H1 (cell line): ENCODE data around the gene SLC2A1. TPM values are rescaled to one million over a fixed set of nuclear protein-coding genes. Genes with fewer than 3 reads are reported as not detected.

Source experiments
- CTCF ChIA-PET: fragments of 300-600 bp; sonication (Branson Sonifier 250); formaldehyde crosslinking; loops from one replicate; lab custom pipeline; 2021; ENCODE audit not compliant: partially characterized antibody; lab: Charles Lee
- POLR2A ChIA-PET: fragments of 300-600 bp; sonication (Branson Sonifier 250); formaldehyde crosslinking; loops from one replicate; lab custom pipeline; 2021; ENCODE audit warnings: inconsistent platforms; ENCODE audit not compliant: partially characterized antibody; lab: Charles Lee
- DNase-seq, 2 experiments: peaks; one replicate each; pipeline versions ENCODE4 v3.0.0 to v3.0.0-alpha.2; 2010 to 2022; ENCODE audit warnings: low spot score in 2 of 2, low read depth in 1 of 2, mixed read lengths in 1 of 2
- FAIRE-seq: peaks from 2 replicates; lab custom pipeline; 2011; peaks lifted over from hg19 to GRCh38; lab: Jason Lieb, UNC
- H2AFZ ChIP-seq: 2 replicates; pipeline ENCODE4 v1.8.1; 2012; ENCODE audit warnings: low read length, inconsistent platforms
- H2AK5ac ChIP-seq: 2 replicates; pipeline ENCODE4 v1.6.1; 2013; ENCODE audit warnings: low read depth, low read length
- H2BK120ac ChIP-seq: replicated peaks from 2 replicates; pipeline ENCODE3; 2013; ENCODE audit warnings: low read depth, low read length, inconsistent platforms
- H2BK12ac ChIP-seq: 2 replicates; pipeline ENCODE4 v1.6.1; 2013; ENCODE audit warnings: low read depth, low read length
- H2BK15ac ChIP-seq: 2 replicates; pipeline ENCODE4 v1.6.1; 2013; ENCODE audit warnings: low read length
- H2BK20ac ChIP-seq: 2 replicates; pipeline ENCODE4 v1.6.1; 2013; ENCODE audit warnings: low read length
- H2BK5ac ChIP-seq: 2 replicates; pipeline ENCODE4 v1.6.1; 2013; ENCODE audit warnings: low read depth, low read length
- H3K14ac ChIP-seq: 2 replicates; pipeline ENCODE4 v1.6.1; 2013; ENCODE audit warnings: inconsistent platforms; ENCODE audit not compliant: insufficient read length
- H3K18ac ChIP-seq: 2 replicates; pipeline ENCODE4 v1.6.1; 2013; ENCODE audit warnings: low read length; ENCODE audit errors: extremely low read depth
- H3K23ac ChIP-seq: 2 replicates; pipeline ENCODE4 v1.6.1; 2013; ENCODE audit warnings: inconsistent platforms; ENCODE audit not compliant: insufficient read length
- H3K23me2 ChIP-seq: 2 replicates; pipeline ENCODE4 v1.6.1; 2013; ENCODE audit warnings: low read depth, low read length
- H3K27ac ChIP-seq: 2 replicates; pipeline ENCODE4 v1.6.1; 2011; ENCODE audit warnings: low read depth, low read length, inconsistent platforms
- H3K27me3 ChIP-seq, 4 experiments: replicated peaks in 1 of 4; 1 replicate in 1 of 4; 2 replicates in 3 of 4; pipeline versions ENCODE4 v1.6.1 to v1.8.1; 2011 to 2013; ENCODE audit warnings: low read length in 3 of 4, mild to moderate bottlenecking in 3 of 4, inconsistent platforms in 2 of 4, mixed read lengths in 2 of 4, moderate library complexity in 1 of 4; ENCODE audit not compliant: control insufficient read depth in 3 of 4, insufficient read depth in 3 of 4; ENCODE audit errors: extremely low read depth in 1 of 4
- H3K36me3 ChIP-seq, 4 experiments: 2 replicates each; pipeline versions ENCODE4 v1.6.1 to v1.8.1; 2011 to 2013; ENCODE audit warnings: mild to moderate bottlenecking in 4 of 4, low read length in 3 of 4, moderate library complexity in 2 of 4, control low read depth in 1 of 4, inconsistent platforms in 1 of 4; ENCODE audit not compliant: insufficient read depth in 4 of 4, control insufficient read depth in 2 of 4
- H3K4ac ChIP-seq: replicated peaks from 2 replicates; pipeline ENCODE3; 2013; ENCODE audit warnings: low read length, low read depth, mixed read lengths, inconsistent platforms; ENCODE audit not compliant: insufficient read length
- H3K4me1 ChIP-seq, 4 experiments: replicated peaks in 1 of 4; 1 replicate in 1 of 4; 2 replicates in 3 of 4; pipeline versions ENCODE4 v1.6.1 to v1.8.1; 2011 to 2013; ENCODE audit warnings: low read length in 3 of 4, inconsistent platforms in 2 of 4, mixed read lengths in 1 of 4; ENCODE audit not compliant: insufficient read depth in 4 of 4, control insufficient read depth in 3 of 4
- H3K4me2 ChIP-seq, 2 experiments: 2 replicates each; pipeline versions ENCODE4 v1.6.1 to v1.8.1; 2011 to 2013; ENCODE audit warnings: low read depth in 2 of 2, low read length in 2 of 2, control low read depth in 1 of 2, inconsistent platforms in 1 of 2, mild to moderate bottlenecking in 1 of 2; ENCODE audit not compliant: insufficient read depth in 1 of 2
- H3K4me3 ChIP-seq, 4 experiments: fragments of 200-600, 300-600 bp in 1 of 4; sonication (generic), shearing (Covaris generic), sonication (Bioruptor Twin) in 1 of 4; 2 replicates each; pipeline versions ENCODE4 v1.5.1 to v1.8.1; 2011 to 2016; ENCODE audit warnings: low read length in 4 of 4, low read depth in 3 of 4, control low read depth in 2 of 4, inconsistent platforms in 2 of 4, mild to moderate bottlenecking in 2 of 4, mixed read lengths in 1 of 4, moderate library complexity in 1 of 4; ENCODE audit not compliant: insufficient read depth in 2 of 4; ENCODE audit errors: extremely low read depth in 1 of 4
- H3K56ac ChIP-seq: replicated peaks from 2 replicates; pipeline ENCODE3; 2013; ENCODE audit warnings: low read depth, mild to moderate bottlenecking, mixed read lengths, low read length, inconsistent platforms; ENCODE audit not compliant: insufficient read length
- H3K79me1 ChIP-seq: 2 replicates; pipeline ENCODE4 v1.6.1; 2013; ENCODE audit warnings: low read depth, low read length, control low read depth
- H3K79me2 ChIP-seq, 2 experiments: 2 replicates each; pipeline versions ENCODE4 v1.6.1 to v1.8.1; 2012 to 2013; ENCODE audit warnings: low read length in 2 of 2, mild to moderate bottlenecking in 2 of 2, inconsistent platforms in 1 of 2; ENCODE audit not compliant: insufficient read depth in 2 of 2, control insufficient read depth in 1 of 2
- H3K9ac ChIP-seq, 4 experiments: replicated peaks in 1 of 4; 1 replicate in 1 of 4; 2 replicates in 3 of 4; pipeline versions ENCODE4 v1.6.1 to v1.8.1; 2011 to 2013; ENCODE audit warnings: low read depth in 3 of 4, low read length in 3 of 4, control low read depth in 2 of 4, mild to moderate bottlenecking in 2 of 4, moderate library complexity in 2 of 4, inconsistent platforms in 1 of 4; ENCODE audit errors: extremely low read depth in 1 of 4
- H3K9me3 ChIP-seq, 2 experiments: 2 replicates each; pipeline versions ENCODE4 v1.6.1 to v1.8.1; 2012 to 2013; ENCODE audit warnings: mild to moderate bottlenecking in 2 of 2, moderate library complexity in 2 of 2, control low read depth in 1 of 2, inconsistent platforms in 1 of 2, low read depth in 1 of 2, low read length in 1 of 2, mixed read lengths in 1 of 2; ENCODE audit not compliant: insufficient read depth in 2 of 2
- H4K20me1 ChIP-seq, 2 experiments: replicated peaks in 1 of 2; 2 replicates each; pipeline versions ENCODE3 to v1.8.1; 2011 to 2013; ENCODE audit warnings: inconsistent platforms in 2 of 2, low read length in 2 of 2, mild to moderate bottlenecking in 1 of 2; ENCODE audit not compliant: insufficient read depth in 2 of 2, control insufficient read depth in 1 of 2
- H4K5ac ChIP-seq: 2 replicates; pipeline ENCODE4 v1.6.1; 2013; ENCODE audit warnings: low read length, low read depth, mixed read lengths, inconsistent platforms; ENCODE audit not compliant: insufficient read length
- H4K8ac ChIP-seq: 2 replicates; pipeline ENCODE4 v1.8.0; 2013; ENCODE audit warnings: mild to moderate bottlenecking, moderate library complexity, low read length, inconsistent platforms; ENCODE audit not compliant: insufficient read depth; ENCODE audit errors: extremely low read depth
- H4K91ac ChIP-seq: replicated peaks from 2 replicates; pipeline ENCODE3; 2013; ENCODE audit warnings: low read length, mixed read lengths, inconsistent platforms; ENCODE audit not compliant: insufficient read length
- BCL11A ChIP-seq, 2 experiments: IDR thresholded peaks; one replicate each; pipeline ENCODE4 v1.6.1; 2011; ENCODE audit warnings: low read depth in 2 of 2, low read length in 2 of 2, mild to moderate bottlenecking in 2 of 2
- JUN ChIP-seq: IDR thresholded peaks from 2 replicates; pipeline ENCODE4 v1.6.1; 2011; ENCODE audit warnings: low read depth, mild to moderate bottlenecking, improper control_type of control experiment, low read length
- POLR2A ChIP-seq, 2 experiments: IDR thresholded peaks; 1 replicate in 1 of 2; 2 replicates in 1 of 2; pipeline ENCODE4 v1.6.1; 2011; ENCODE audit warnings: low read depth in 2 of 2, low read length in 2 of 2, mild to moderate bottlenecking in 2 of 2; ENCODE audit errors: control extremely low read depth in 1 of 2
- TAF7 ChIP-seq: optimal IDR thresholded peaks from 2 replicates; pipeline ENCODE3; 2011; ENCODE audit warnings: low read depth, mild to moderate bottlenecking, inconsistent platforms, low read length, moderate library complexity, borderline replicate concordance
- WGBS, 2 experiments: shearing (Covaris generic) in 1 of 2; methylation state at CpG; one replicate each; pipeline versions ENCODE4 v1.1.6 to v1.1.7; 2013 to 2015; ENCODE audit warnings: low lambda C conversion rate in 2 of 2, mixed read lengths in 2 of 2, inconsistent platforms in 1 of 2, low coverage in 1 of 2, missing lambda C conversion rate in 1 of 2; ENCODE audit not compliant: insufficient replicate concordance in 2 of 2, insufficient coverage in 1 of 2, insufficient read length in 1 of 2; ENCODE audit errors: extremely low coverage in 1 of 2, missing lambda C conversion rate in 1 of 2; 5-methylcytosine and 5-hydroxymethylcytosine counted together
- polyA plus RNA-seq, 7 experiments: library from polyadenylated mRNA; depleted of rRNA in 3 of 7; stranded (reverse) in 5 of 7; unstranded in 2 of 7; fragments of >200 nt in 5 of 7; fragments of 200-250 nt in 2 of 7; gene quantifications; 1 replicate in 5 of 7; 2 replicates in 1 of 7; 4 replicates in 1 of 7; pipeline versions ENCODE4 v1.2.1 to v1.2.3, GENCODE V29; 2011 to 2013; ENCODE audit warnings: missing spikeins in 2 of 7, mixed read lengths in 2 of 7
- total RNA-seq: library from RNA; stranded (reverse); fragmentation: NEBNext Ultra II Directional; extraction: Animal tissue kit (Norgen Biotek cat#: 25700); gene quantifications from 2 replicates; pipeline ENCODE4 v1.2.1, GENCODE V29; 2021

The SLC2A1 gene
- total and polyA plus RNA-seq, 2 of the 8 experiments (the other 6 are each of a cell fraction or from before 2014, with no cell fraction given) = 230 to 308 TPM

- H4K5ac ChIP-seq = no peak overlapping the region
- H3K9ac ChIP-seq = no peak overlapping the region
- H4K8ac ChIP-seq = no peak overlapping the region
- no peak overlapping the region for H2AFZ ChIP-seq
- H3K23me2 ChIP-seq = no peaks in the 10 kb centered on the region
- H3K79me2 ChIP-seq = no peaks in the 10 kb centered on the region
- no peak overlapping the region for H2BK12ac ChIP-seq
- no peak overlapping the region for H3K14ac ChIP-seq
- H3K4me1 ChIP-seq = peaks cover 3 to 8% (median 6%) of the 10 kb centered on the region in 4 experiments; a peak in 6 of 7 replicates
- H3K27ac ChIP-seq = no peak overlapping the region
- H2BK20ac ChIP-seq = no peak overlapping the region
- no peak overlapping the region for H2AK5ac ChIP-seq
- no peaks in the 10 kb centered on the region for H4K20me1 ChIP-seq
- no peak overlapping the region for H3K56ac ChIP-seq
- no peaks in the 10 kb centered on the region for H3K9me3 ChIP-seq
- H3K79me1 ChIP-seq = peaks cover 3% of the 10 kb centered on the region; the same call in 1 of the 2 replicates
- H3K27me3 ChIP-seq = no peaks in the 10 kb centered on the region
- POLR2A ChIA-PET = interaction anchor here (0.9 to 17.0 kb wide), 4 partner anchors 8 to 34 kb away, joined by 3 to 95 read pairs (median 4); no protein-coding TSS in a partner anchor
- H4K91ac ChIP-seq = no peak overlapping the region
- no peak for TF ChIP-seq JUN
- no peak for TF ChIP-seq TAF7
- TF ChIP-seq POLR2A (IDR thresholded peaks at IDR 0.05; ENCODE audit: control extremely low read depth in 1 of 2, low read depth in 2 of 2, low read length in 2 of 2) = no peak
- no peak for TF ChIP-seq BCL11A (IDR thresholded peaks at IDR 0.05; ENCODE audit: low read depth in 2 of 2, low read length in 2 of 2)
- DNase-seq (no peak), FAIRE-seq (no peak)
- no peak overlapping the region for H3K18ac ChIP-seq
- H2BK5ac ChIP-seq = no peak overlapping the region
- H2BK15ac ChIP-seq = no peak overlapping the region
- H3K4ac ChIP-seq = no peak overlapping the region
- CTCF ChIA-PET = interaction anchor here (1.4 to 2.0 kb wide), 3 partner anchors 28 to 102 kb away, joined by 3 to 7 read pairs (median 3); no protein-coding TSS in a partner anchor
- H3K36me3 ChIP-seq = peaks cover 2 to 6% (median 4%) of the 10 kb centered on the region in 4 experiments; a peak in 5 of 8 replicates
- H3K23ac ChIP-seq = no peak overlapping the region
- no peak overlapping the region for H3K4me2 ChIP-seq
- H2BK120ac ChIP-seq = no peak overlapping the region
- 84% methylated on average over 4 of the region's 4 CpGs; no CpG with 5 or more reads in 1 of the 2 experiments for WGBS, 2 experiments
- H3K4me3 ChIP-seq = no peak overlapping the region
Measured at GRCh38 chr1:42971841-42972291, 13.2 kb upstream of the SLC2A1 start.
